Endothelial cell of umbilical vein (primary cell): ENCODE measurements around the gene VWA8. TPM values are rescaled to one million over a fixed set of nuclear protein-coding genes. Genes with fewer than 3 reads are reported as not detected.

Source experiments
- BruUV-seq: library from RNA; stranded (reverse); fragments of 400-500 nt; replicated peaks from 2 replicates; lab custom pipeline; 2021; lab: Mats Ljungman, UMichigan
- CTCF ChIA-PET: fragments of 300-600, 350-600 bp; sonication (Branson Sonifier 250); formaldehyde crosslinking; loops from one replicate; lab custom pipeline; 2021; ENCODE audit warnings: antibody characterized with exemption, inconsistent platforms; lab: Charles Lee
- POLR2A ChIA-PET: fragments of 300-600, 350-600 bp; sonication (Branson Sonifier 250); formaldehyde crosslinking; loops from one replicate; lab custom pipeline; 2021; ENCODE audit warnings: antibody characterized with exemption, inconsistent platforms; lab: Charles Lee
- DNase-seq: peaks from one replicate; pipeline ENCODE4 v3.0.0-alpha.2; 2011; ENCODE audit warnings: low read depth, low spot score
- FAIRE-seq: peaks from 2 replicates; lab custom pipeline; 2011; peaks lifted over from hg19 to GRCh38; lab: Jason Lieb, UNC
- H2AFZ ChIP-seq: 2 replicates; pipeline ENCODE4 v1.6.0; 2012; ENCODE audit warnings: low read depth, low read length, control low read depth, inconsistent platforms
- H3K27ac ChIP-seq: 2 replicates; pipeline ENCODE4 v1.5.1; 2011; ENCODE audit warnings: low read depth, mild to moderate bottlenecking, control low read depth, low read length, moderate library complexity; ENCODE audit not compliant: insufficient read depth
- H3K27me3 ChIP-seq, 2 experiments: 2 replicates each; pipeline versions ENCODE4 v1.6.0 to v1.6.1; 2011; ENCODE audit warnings: low read length in 2 of 2, mixed read lengths in 1 of 2; ENCODE audit not compliant: control insufficient read depth in 2 of 2, insufficient read depth in 2 of 2
- H3K36me3 ChIP-seq, 2 experiments: 2 replicates in 1 of 2; 3 replicates in 1 of 2; pipeline ENCODE4 v1.5.1; 2011; ENCODE audit warnings: low read length in 2 of 2, mild to moderate bottlenecking in 1 of 2, moderate library complexity in 1 of 2; ENCODE audit not compliant: control insufficient read depth in 2 of 2, insufficient read depth in 2 of 2; ENCODE audit errors: extremely low read depth in 1 of 2
- H3K4me1 ChIP-seq: 3 replicates; pipeline ENCODE4 v1.5.1; 2011; ENCODE audit warnings: mild to moderate bottlenecking, low read length; ENCODE audit not compliant: control insufficient read depth, insufficient read depth; ENCODE audit errors: extremely low read depth
- H3K4me2 ChIP-seq: 2 replicates; pipeline ENCODE4 v1.6.1; 2011; ENCODE audit warnings: low read length, control low read depth, mixed read lengths; ENCODE audit not compliant: insufficient read depth
- H3K4me3 ChIP-seq, 3 experiments: fragments of 200-600 bp in 1 of 3; sonication (generic), shearing (Covaris generic) in 1 of 3; replicated peaks in 1 of 3; 2 replicates each; pipeline ENCODE4 v1.5.1; 2011 to 2016; ENCODE audit warnings: control low read depth in 3 of 3, low read length in 3 of 3, mild to moderate bottlenecking in 2 of 3, inconsistent platforms in 1 of 3, low read depth in 1 of 3, moderate library complexity in 1 of 3; ENCODE audit not compliant: insufficient read depth in 1 of 3
- H3K79me2 ChIP-seq: 2 replicates; pipeline ENCODE4 v1.6.0; 2012; ENCODE audit warnings: low read length, inconsistent platforms; ENCODE audit not compliant: control insufficient read depth, insufficient read depth
- H3K9ac ChIP-seq: replicated peaks from 2 replicates; pipeline ENCODE3; 2011; ENCODE audit warnings: low read length, control low read depth; ENCODE audit not compliant: insufficient read depth; ENCODE audit errors: extremely low read depth
- H3K9me1 ChIP-seq: replicated peaks from 3 replicates; pipeline ENCODE4 v1.6.0; 2011; ENCODE audit warnings: mild to moderate bottlenecking, low read length; ENCODE audit not compliant: control insufficient read depth, insufficient read depth; ENCODE audit errors: extremely low read depth
- H3K9me3 ChIP-seq: replicated peaks from 2 replicates; pipeline ENCODE4 v1.5.1; 2012; ENCODE audit warnings: low read length, inconsistent platforms; ENCODE audit not compliant: control insufficient read depth, insufficient read depth
- H4K20me1 ChIP-seq: replicated peaks from 2 replicates; pipeline ENCODE3; 2011; ENCODE audit warnings: mild to moderate bottlenecking, low read length; ENCODE audit not compliant: control insufficient read depth, insufficient read depth; ENCODE audit errors: extremely low read depth
- EZH2 ChIP-seq: IDR thresholded peaks from 2 replicates; pipeline ENCODE4 v1.6.1; 2012; ENCODE audit warnings: borderline replicate concordance, low read depth, mild to moderate bottlenecking, moderate library complexity, low read length, inconsistent platforms; ENCODE audit not compliant: severe bottlenecking
- FOS ChIP-seq: IDR thresholded peaks from 2 replicates; pipeline ENCODE4 v1.6.1; 2011; ENCODE audit warnings: mild to moderate bottlenecking, low read length, moderate library complexity, borderline replicate concordance; ENCODE audit not compliant: insufficient read depth
- GATA2 ChIP-seq: IDR thresholded peaks from 2 replicates; pipeline ENCODE4 v1.7.0; 2011; ENCODE audit warnings: low read depth, mild to moderate bottlenecking, moderate library complexity, mixed read lengths, low read length; ENCODE audit not compliant: insufficient read length, insufficient read depth
- JUN ChIP-seq: IDR thresholded peaks from 2 replicates; pipeline ENCODE4 v1.6.1; 2011; ENCODE audit warnings: borderline replicate concordance, low read depth; ENCODE audit not compliant: insufficient read length, insufficient read depth
- MAX ChIP-seq: IDR thresholded peaks from 2 replicates; pipeline ENCODE4 v1.6.1; 2011; ENCODE audit not compliant: insufficient read depth, insufficient read length
- MYC ChIP-seq: IDR thresholded peaks from one replicate; pipeline ENCODE4 v1.6.1; 2011; ENCODE audit warnings: mild to moderate bottlenecking, low read depth, low read length
- POLR2A ChIP-seq: IDR thresholded peaks from 2 replicates; pipeline ENCODE4 v1.6.1; 2012; ENCODE audit warnings: low read depth, mild to moderate bottlenecking, control low read depth, low read length
- POLR2AphosphoS5 ChIP-seq: IDR thresholded peaks from 2 replicates; pipeline ENCODE4 v1.6.1; 2012; ENCODE audit warnings: low read depth, mild to moderate bottlenecking, control low read depth, low read length, moderate library complexity; ENCODE audit not compliant: insufficient read depth
- dilution Hi-C: fragments of 300-500 bp; cut with MboI; formaldehyde crosslinking; loops from one replicate; pipeline ENCODE4 v1.15.0; 2019; ENCODE audit warnings: low sequenced_read_pairs; ENCODE audit not compliant: extremely low pct_ligation_motif_present
- intact Hi-C: fragments of 100-400 bp; cut with micrococcal nuclease; formaldehyde crosslinking; loops from one replicate; pipeline ENCODE4 v1.10.0; 2022
- polyA plus RNA-seq, 4 experiments: library from polyadenylated mRNA; depleted of rRNA in 3 of 4; stranded (reverse) in 3 of 4; unstranded in 1 of 4; fragments of >200 nt; gene quantifications; 2 replicates each; pipeline versions ENCODE4 v1.2.1 to v1.2.3, GENCODE V29; 2011 to 2012; ENCODE audit warnings: missing spikeins in 1 of 4
- total RNA-seq: library from RNA; stranded (reverse); gene quantifications from 2 replicates; pipeline ENCODE4 v1.2.3, GENCODE V29; 2021
- TF ChIP-seq, protein P1 (sequence below), 2 donors: IDR thresholded peaks; 1 replicate in 1 of 2; 2 replicates in 1 of 2; pipeline ENCODE4 v1.5.1; 2011; ENCODE audit warnings: low read length in 2 of 2, mild to moderate bottlenecking in 2 of 2, moderate library complexity in 2 of 2, control low read depth in 1 of 2, inconsistent platforms in 1 of 2, low read depth in 1 of 2; ENCODE audit not compliant: insufficient read depth in 1 of 2; ENCODE audit errors: extremely low read depth in 1 of 2

VWA8 gene
- total and polyA plus RNA-seq, 2 donors (not counting 3 experiments of a cell fraction or from before 2014, with no cell fraction given) = 2.9 to 11.3 TPM

GRCh38 chr13:41763782-41764181 is 197.1 kb downstream of the VWA8 start:
- no peak for FAIRE-seq
- BruUV-seq = no TSS peak
- DNase-seq = no peak
- Histone ChIP-seq H3K4me2 (no peak overlapping the region), H3K79me2 (no peaks in the 10 kb centered on the region), H4K20me1 (no peaks in the 10 kb centered on the region), H3K9ac (no peak overlapping the region), H3K9me1 (no peaks in the 10 kb centered on the region), H3K4me1 (peaks cover 8% of the 10 kb centered on the region), H3K36me3 (no peaks in the 10 kb centered on the region), H3K27me3 (no peaks in the 10 kb centered on the region), H3K27ac (no peak overlapping the region), H3K4me3 (no peak overlapping the region), H2AFZ (no peak overlapping the region), H3K9me3 (no peaks in the 10 kb centered on the region)
- dilution Hi-C loops = no loop called here
- POLR2A ChIA-PET = no interaction called here
- intact Hi-C loops = no loop called here
- TF ChIP-seq EZH2 (no peak), GATA2 (no peak), MYC (no peak), POLR2A (no peak), FOS (no peak), JUN (no peak), POLR2AphosphoS5 (no peak), MAX (no peak)
- TF ChIP-seq, protein P1, sequence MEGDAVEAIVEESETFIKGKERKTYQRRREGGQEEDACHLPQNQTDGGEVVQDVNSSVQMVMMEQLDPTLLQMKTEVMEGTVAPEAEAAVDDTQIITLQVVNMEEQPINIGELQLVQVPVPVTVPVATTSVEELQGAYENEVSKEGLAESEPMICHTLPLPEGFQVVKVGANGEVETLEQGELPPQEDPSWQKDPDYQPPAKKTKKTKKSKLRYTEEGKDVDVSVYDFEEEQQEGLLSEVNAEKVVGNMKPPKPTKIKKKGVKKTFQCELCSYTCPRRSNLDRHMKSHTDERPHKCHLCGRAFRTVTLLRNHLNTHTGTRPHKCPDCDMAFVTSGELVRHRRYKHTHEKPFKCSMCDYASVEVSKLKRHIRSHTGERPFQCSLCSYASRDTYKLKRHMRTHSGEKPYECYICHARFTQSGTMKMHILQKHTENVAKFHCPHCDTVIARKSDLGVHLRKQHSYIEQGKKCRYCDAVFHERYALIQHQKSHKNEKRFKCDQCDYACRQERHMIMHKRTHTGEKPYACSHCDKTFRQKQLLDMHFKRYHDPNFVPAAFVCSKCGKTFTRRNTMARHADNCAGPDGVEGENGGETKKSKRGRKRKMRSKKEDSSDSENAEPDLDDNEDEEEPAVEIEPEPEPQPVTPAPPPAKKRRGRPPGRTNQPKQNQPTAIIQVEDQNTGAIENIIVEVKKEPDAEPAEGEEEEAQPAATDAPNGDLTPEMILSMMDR (IDR thresholded peaks at IDR 0.05; ENCODE audit: extremely low read depth in 1 of 2, insufficient read depth in 1 of 2, low read depth in 1 of 2, low read length in 2 of 2) = no peak
- CTCF ChIA-PET = interaction anchor here (1.1 to 2.0 kb wide), 2 partner anchors 10 to 95 kb away, joined by 3 to 4 read pairs; no protein-coding TSS in a partner anchor
